Adrenal gland (tissue), 12 donors: ENCODE measurements around the gene OR4E2. TPM values are rescaled to one million over a fixed set of nuclear protein-coding genes. Genes with fewer than 3 reads are reported as not detected.

Source experiments
- DNase-seq, 7 donors: peaks; one replicate each; pipeline ENCODE4 v3.0.0-alpha.2; 2019 to 2020
- H3K27ac ChIP-seq, 5 donors: fragments of 200-600 bp; sonication (generic) in 4 of 5; 1 replicate in 3 of 5; 2 replicates in 2 of 5; pipeline versions ENCODE4 v1.5.1 to v1.8.0; 2016 to 2020; ENCODE audit warnings: mild to moderate bottlenecking in 1 of 5
- H3K27me3 ChIP-seq: fragments of 200-600 bp; 2 replicates; pipeline ENCODE4 v1.8.0; 2021
- H3K36me3 ChIP-seq, 2 donors: fragments of 200-600 bp; replicated peaks in 1 of 2; 1 replicate in 1 of 2; 2 replicates in 1 of 2; pipeline versions ENCODE4 v1.5.1 to v1.8.0; 2018 to 2022
- H3K4me1 ChIP-seq, 2 donors: fragments of 200-600 bp; replicated peaks in 1 of 2; 1 replicate in 1 of 2; 2 replicates in 1 of 2; pipeline versions ENCODE4 v1.5.1 to v1.8.0; 2018 to 2021
- H3K4me3 ChIP-seq, 4 donors: fragments of 200-600 bp; sonication (generic) in 3 of 4; one replicate each; pipeline ENCODE4 v1.5.1; 2016 to 2018
- H3K9me3 ChIP-seq, 3 donors: fragments of 200-600 bp; sonication (generic) in 1 of 3; replicated peaks in 1 of 3; 1 replicate in 2 of 3; 2 replicates in 1 of 3; pipeline versions ENCODE4 v1.5.1 to v1.8.0; 2016 to 2021
- POLR2A ChIP-seq, 2 donors: fragments of 450-650 bp; IDR thresholded peaks; one replicate each; pipeline ENCODE4 v1.6.1; 2017; ENCODE audit warnings: antibody characterized with exemption in 2 of 2, mild to moderate bottlenecking in 2 of 2, moderate library complexity in 1 of 2
- WGBS, 4 donors: extraction: QIAGEN DNeasy Blood & Tissue Kit in 2 of 4; methylation state at CpG; one replicate each; pipeline versions ENCODE4 v1.1.5 to v1.1.7; 2013 to 2017; 5-methylcytosine and 5-hydroxymethylcytosine counted together
- intact Hi-C, 2 donors: fragments of 100-400 bp; cut with DNase I; formaldehyde crosslinking; loops; one replicate each; pipeline versions ENCODE4 v1.14.1 to v1.15.0; 2022 to 2023
- polyA plus RNA-seq, 3 donors: library from polyadenylated mRNA; stranded (reverse); fragments of 200-250 nt in 2 of 3; fragments of 350-450 nt in 1 of 3; fragmentation: Illumina TruSeq in 1 of 3; extraction: RNeasy Lipid Tissue Mini Kit (QIAGEN cat#74804) in 1 of 3; gene quantifications; one replicate each; pipeline ENCODE4 v1.2.3, GENCODE V29; 2013 to 2014
- total RNA-seq, 9 donors: library from RNA; depleted of rRNA in 4 of 9; stranded (reverse); fragments of >200 nt in 4 of 9; fragments of 120-200 nt in 1 of 9; fragmentation: NEBNext Ultra II Directional in 1 of 9; extraction: Animal tissue kit (Norgen Biotek cat#: 25700) in 1 of 9; gene quantifications; one replicate each; pipeline versions ENCODE4 v1.1.0 to v1.2.4, GENCODE V29; 2013 to 2023
- TF ChIP-seq, protein P1 (sequence below), 6 experiments: fragments of 450-650 bp in 4 of 6; fragments of 200-600 bp in 2 of 6; sonication (generic) in 1 of 6; IDR thresholded peaks; 1 replicate in 5 of 6; 2 replicates in 1 of 6; pipeline versions ENCODE4 v1.5.1 to v1.8.0; 2016 to 2021; ENCODE audit warnings: antibody characterized with exemption in 6 of 6, mild to moderate bottlenecking in 2 of 6, moderate library complexity in 1 of 6
- donor health status: healthy with polysubstance abuse.
- donor health status: Bipolar disorder and iron deficiency.
- donor health status: DM: yes; HTN: yes; CAD: no.
- donor health status: DM: no; HTN: no; CAD: no.
- donor health status: DM: no; HTN: no; CAD: no.
- donor health status: DM: yes; HTN: yes; CAD: no.

Gene OR4E2
- total and polyA plus RNA-seq, 12 donors, result not detected

DNA sequence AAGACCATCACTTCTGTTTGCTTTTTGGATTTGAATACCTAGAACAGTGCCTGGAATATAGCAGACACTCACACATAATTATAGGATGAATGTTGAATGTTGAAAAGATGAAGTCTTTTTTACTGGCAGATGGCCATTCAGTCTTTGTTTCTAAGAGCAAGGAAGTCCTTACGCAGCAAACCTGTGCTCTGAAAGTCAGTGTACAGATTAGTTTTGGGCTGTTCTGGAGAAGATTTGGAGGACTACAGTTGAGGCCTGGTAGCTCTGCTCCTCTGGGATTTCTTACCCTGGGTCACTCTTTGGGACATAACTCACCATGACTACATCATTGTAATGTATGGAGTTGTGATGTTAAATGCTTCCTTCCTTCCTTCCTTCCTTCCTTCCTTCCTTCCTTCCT, 3.3 kb downstream of the OR4E2 start:
- no peak for DNase-seq
- H3K9me3 ChIP-seq, result no peaks in the 10 kb centered on the region
- WGBS, 4 donors, result 32 to 100% (median 83%) methylated on average over 1 of the region's 1 CpG

DNA sequence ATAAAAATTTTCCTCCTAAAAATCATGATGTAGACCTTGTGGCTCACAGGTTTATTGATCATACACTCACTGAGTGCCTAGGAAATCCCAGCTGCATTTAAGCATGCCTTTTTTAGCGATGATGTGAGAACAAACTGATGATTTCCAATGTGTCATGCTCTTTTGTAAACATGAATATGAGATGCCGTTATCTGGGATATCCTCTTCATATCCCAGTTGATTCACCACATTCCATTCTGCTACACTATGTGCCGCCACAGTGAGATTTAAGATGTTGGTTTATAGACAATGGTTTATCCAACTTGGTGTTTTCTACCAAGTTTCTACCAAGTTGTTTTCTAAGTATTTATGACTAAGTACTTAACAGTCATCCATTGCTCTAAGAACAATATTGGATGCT, 14.7 kb downstream of the OR4E2 start:
- Histone ChIP-seq H3K9me3 (no peaks in the 10 kb centered on the region), H3K4me3 (no peak overlapping the region), H3K36me3 (no peaks in the 10 kb centered on the region), H3K27me3 (no peaks in the 10 kb centered on the region), H3K4me1 (no peaks in the 10 kb centered on the region), H3K27ac (no peak overlapping the region)
- TF ChIP-seq, protein P1, sequence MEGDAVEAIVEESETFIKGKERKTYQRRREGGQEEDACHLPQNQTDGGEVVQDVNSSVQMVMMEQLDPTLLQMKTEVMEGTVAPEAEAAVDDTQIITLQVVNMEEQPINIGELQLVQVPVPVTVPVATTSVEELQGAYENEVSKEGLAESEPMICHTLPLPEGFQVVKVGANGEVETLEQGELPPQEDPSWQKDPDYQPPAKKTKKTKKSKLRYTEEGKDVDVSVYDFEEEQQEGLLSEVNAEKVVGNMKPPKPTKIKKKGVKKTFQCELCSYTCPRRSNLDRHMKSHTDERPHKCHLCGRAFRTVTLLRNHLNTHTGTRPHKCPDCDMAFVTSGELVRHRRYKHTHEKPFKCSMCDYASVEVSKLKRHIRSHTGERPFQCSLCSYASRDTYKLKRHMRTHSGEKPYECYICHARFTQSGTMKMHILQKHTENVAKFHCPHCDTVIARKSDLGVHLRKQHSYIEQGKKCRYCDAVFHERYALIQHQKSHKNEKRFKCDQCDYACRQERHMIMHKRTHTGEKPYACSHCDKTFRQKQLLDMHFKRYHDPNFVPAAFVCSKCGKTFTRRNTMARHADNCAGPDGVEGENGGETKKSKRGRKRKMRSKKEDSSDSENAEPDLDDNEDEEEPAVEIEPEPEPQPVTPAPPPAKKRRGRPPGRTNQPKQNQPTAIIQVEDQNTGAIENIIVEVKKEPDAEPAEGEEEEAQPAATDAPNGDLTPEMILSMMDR (IDR thresholded peaks at IDR 0.05), result no peak
- no peak for TF ChIP-seq POLR2A (IDR thresholded peaks at IDR 0.05)
- DNase-seq, result no peak
- intact Hi-C loops, result no loop called here
- WGBS, 4 donors, result 73 to 80% (median 75%) methylated on average over 3 of the region's 3 CpGs

More for the DNA sequence above, 3.3 kb downstream of the OR4E2 start:
- intact Hi-C loops, result no loop called here
- Histone ChIP-seq H3K4me3 (no peak overlapping the region), H3K4me1 (no peaks in the 10 kb centered on the region), H3K36me3 (no peaks in the 10 kb centered on the region), H3K27me3 (no peaks in the 10 kb centered on the region), H3K27ac (no peak overlapping the region)
- TF ChIP-seq, protein P1 (IDR thresholded peaks at IDR 0.05), result no peak

- H3K27me3 ChIP-seq, result no peaks in the 10 kb centered on the region
- no peak overlapping the region for H3K27ac ChIP-seq
- no peaks in the 10 kb centered on the region for H3K9me3 ChIP-seq
- intact Hi-C loops, result no loop called here
- no peak overlapping the region for H3K4me3 ChIP-seq
- no peak for DNase-seq
- TF ChIP-seq, protein P1 (IDR thresholded peaks at IDR 0.05), result no peak
- TF ChIP-seq POLR2A (IDR thresholded peaks at IDR 0.05), result no peak
- H3K4me1 ChIP-seq, result no peaks in the 10 kb centered on the region
- no peaks in the 10 kb centered on the region for H3K36me3 ChIP-seq
Measured at GRCh38 chr14:21669284-21669683, 15.6 kb downstream of the OR4E2 start.

DNA sequence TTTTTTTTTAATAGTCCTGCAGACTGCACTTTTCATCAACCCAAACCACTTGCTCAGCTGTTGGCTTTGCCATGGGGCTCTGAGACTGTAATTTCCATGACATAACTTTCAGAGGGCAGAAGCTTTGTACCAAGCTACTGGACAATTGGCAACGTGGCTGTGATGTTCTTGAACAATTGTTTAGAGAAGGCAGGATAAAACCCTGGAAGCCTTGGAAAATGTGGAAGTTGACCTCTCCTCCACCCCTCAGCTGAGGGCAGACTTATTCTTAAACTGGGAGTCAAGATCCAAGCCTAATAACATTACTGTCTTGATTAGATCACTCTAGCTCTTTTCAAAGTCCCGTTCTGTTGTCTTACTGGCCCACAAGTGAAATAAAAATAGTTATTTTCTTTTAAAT, 17.7 kb downstream of the OR4E2 start:
- intact Hi-C loops, result no loop called here
- WGBS, 4 donors, result 26 to 34% (median 30%) methylated on average over 2 of the region's 2 CpGs
- no peaks in the 10 kb centered on the region for H3K27me3 ChIP-seq
- no peaks in the 10 kb centered on the region for H3K4me1 ChIP-seq
- TF ChIP-seq, protein P1 (IDR thresholded peaks at IDR 0.05), result no peak
- TF ChIP-seq POLR2A (IDR thresholded peaks at IDR 0.05), result no peak
- H3K36me3 ChIP-seq, result no peaks in the 10 kb centered on the region
- no peak for DNase-seq
- no peak overlapping the region for H3K27ac ChIP-seq
- H3K4me3 ChIP-seq, result no peak overlapping the region
- H3K9me3 ChIP-seq, result no peaks in the 10 kb centered on the region
